Type B pancreatic cell (in vitro differentiated cells): ENCODE data around the gene MAP4K5. TPM values are rescaled to one million over a fixed set of nuclear protein-coding genes. Genes with fewer than 3 reads are reported as not detected.

Experiments used
- DNase-seq: peaks from one replicate; pipeline ENCODE4 v3.0.0; 2021; ENCODE audit warnings: mixed read lengths; ENCODE audit not compliant: unreplicated experiment; ENCODE audit errors: extremely low spot score
- H3K27ac Mint-ChIP-seq: 2 replicates; pipeline ENCODE4 v1.8.0; 2021; ENCODE audit warnings: mild to moderate bottlenecking, mixed read lengths
- H3K27me3 Mint-ChIP-seq: 2 replicates; pipeline ENCODE4 v1.8.0; 2021; ENCODE audit warnings: mixed read lengths
- H3K36me3 Mint-ChIP-seq: 2 replicates; pipeline ENCODE4 v1.8.0; 2021; ENCODE audit warnings: mixed read lengths
- H3K4me1 Mint-ChIP-seq: one replicate; pipeline ENCODE4 v1.8.0; 2021; ENCODE audit warnings: mixed read lengths; ENCODE audit not compliant: unreplicated experiment
- H3K4me3 Mint-ChIP-seq: 2 replicates; pipeline ENCODE4 v1.8.0; 2021; ENCODE audit warnings: mild to moderate bottlenecking, mixed read lengths
- H3K9me3 Mint-ChIP-seq: 2 replicates; pipeline ENCODE4 v1.8.0; 2021; ENCODE audit warnings: mixed read lengths
- CTCF ChIP-seq: fragments of 200-600 bp; sonication (generic); conservative IDR thresholded peaks from 2 replicates; pipeline ENCODE4 v1.5.0; 2021; ENCODE audit warnings: antibody characterized with exemption, mild to moderate bottlenecking
- total RNA-seq: library from RNA; stranded (reverse); gene quantifications from 2 replicates; pipeline ENCODE4 v1.2.1, GENCODE V29; 2021; ENCODE audit warnings: low replicate concordance

MAP4K5 gene
- total RNA-seq, 1 donor from 2014 or later = 58.4 TPM

- no peak for DNase-seq
- peaks cover 30% of the 10 kb centered on the region for H3K4me1 Mint-ChIP-seq
Observed at GRCh38 chr14:50398189-50398580, 134.2 kb downstream of the MAP4K5 start.

DNA sequence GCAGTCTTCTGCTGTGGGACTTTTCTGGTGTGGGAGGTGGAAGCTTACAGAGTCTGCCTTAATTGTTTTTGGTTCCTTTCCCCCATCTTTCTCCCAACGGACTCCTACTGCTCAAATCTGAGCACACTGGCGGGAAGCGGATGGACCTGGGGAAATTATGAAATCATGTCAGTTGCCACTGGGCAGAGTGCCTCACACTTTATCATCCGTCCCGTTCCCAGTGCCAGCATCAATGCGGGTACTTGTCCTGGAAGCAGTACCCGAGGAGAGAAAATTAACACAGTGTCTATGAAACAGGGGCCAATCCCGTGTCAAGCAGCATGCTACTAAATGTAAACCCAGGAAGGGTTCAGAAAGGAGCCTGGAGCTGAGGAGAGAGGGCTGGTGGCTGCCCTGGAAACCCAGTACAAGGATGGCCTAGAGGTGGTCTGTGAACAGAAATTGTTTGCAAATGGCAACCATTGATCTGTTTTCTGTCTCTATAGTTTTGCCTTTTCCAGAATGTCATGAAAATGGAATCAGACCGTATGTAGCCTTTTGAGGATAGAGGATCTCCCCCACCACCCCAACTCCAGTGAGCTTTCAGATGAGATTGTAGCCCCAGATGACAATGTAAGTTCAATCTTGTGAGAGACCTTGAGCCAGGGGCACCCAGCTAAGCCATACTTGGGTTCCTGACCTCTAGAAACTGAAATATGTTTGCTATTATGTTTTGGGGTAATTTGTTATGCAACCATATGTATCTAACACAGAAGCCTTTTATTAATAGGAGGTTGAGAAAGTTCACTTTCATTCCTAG, 134.8 kb downstream of the MAP4K5 start:
- H3K9me3 Mint-ChIP-seq = no peaks in the 10 kb centered on the region
- H3K4me1 Mint-ChIP-seq = peaks cover 30% of the 10 kb centered on the region
- no peak for DNase-seq
- no peak for TF ChIP-seq CTCF
- peak overlapping the region; percentile 87 for H3K4me3 Mint-ChIP-seq
- peaks cover 4% of the 10 kb centered on the region for H3K36me3 Mint-ChIP-seq
- H3K27ac Mint-ChIP-seq = peak overlapping the region; percentile 69
- peaks cover 10% of the 10 kb centered on the region for H3K27me3 Mint-ChIP-seq

More at GRCh38 chr14:50398189-50398580, 134.2 kb downstream of the MAP4K5 start:
- Mint-ChIP-seq H3K9me3 (no peaks in the 10 kb centered on the region), H3K36me3 (peaks cover 4% of the 10 kb centered on the region), H3K4me3 (no peak overlapping the region), H3K27me3 (peaks cover 10% of the 10 kb centered on the region), H3K27ac (no peak overlapping the region)
- TF ChIP-seq CTCF = no peak

DNA sequence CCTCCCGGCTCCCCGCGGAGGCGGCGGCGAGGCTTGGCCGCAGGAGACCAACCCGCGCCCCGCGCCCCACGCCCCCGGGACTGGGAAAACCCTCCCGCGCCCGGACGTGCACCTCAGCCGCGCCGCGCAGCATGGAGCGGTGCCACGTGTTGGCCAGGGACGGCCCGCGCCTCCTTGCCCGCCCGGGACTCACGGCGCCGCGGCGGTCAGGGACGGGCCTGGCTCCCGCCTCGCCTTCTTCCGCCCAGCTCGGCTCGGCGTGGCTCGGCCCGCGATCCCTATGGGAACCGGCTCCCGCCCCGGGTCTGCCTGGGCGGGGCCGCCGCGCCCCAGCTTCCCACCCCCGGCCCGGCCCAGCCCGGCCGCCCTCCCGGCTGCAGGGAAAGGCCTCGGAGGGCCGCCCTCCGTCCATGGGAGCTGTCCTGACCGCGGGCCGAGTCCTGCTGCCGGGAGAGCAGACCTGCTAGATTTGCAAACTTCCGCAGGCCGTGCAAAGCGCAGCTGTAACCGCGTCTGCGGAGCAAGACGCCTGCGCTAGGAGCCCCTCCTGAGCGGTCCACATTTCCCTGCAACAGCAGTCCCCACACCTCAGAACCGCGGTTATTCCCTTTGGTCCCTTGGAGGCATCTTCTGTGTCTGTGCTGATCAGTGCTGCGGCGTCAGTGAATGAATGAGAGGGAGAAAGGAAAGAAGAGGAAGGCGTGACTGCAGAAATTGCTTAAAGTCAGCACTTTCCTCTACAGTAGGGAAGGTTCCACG, 135.6 kb downstream of the MAP4K5 start, which contains the start of gene CDKL1:
Gene CDKL1 (minus strand): TSS at position 251 of the 759 bp plus-strand sequence. CDS start 1,013 bp downstream, outside the sequence.
- Mint-ChIP-seq H3K4me1 (peaks cover 30% of the 10 kb centered on the region), H3K4me3 (peak within 1 kb of the TSS; percentile 95), H3K27ac (peak within 1 kb of the TSS; percentile 70), H3K36me3 (peaks cover 4% of the 10 kb centered on the region), H3K9me3 (no peaks in the 10 kb centered on the region), H3K27me3 (peaks cover 10% of the 10 kb centered on the region)
- TF ChIP-seq CTCF = no peak
- peak; percentile 79 for DNase-seq

DNA sequence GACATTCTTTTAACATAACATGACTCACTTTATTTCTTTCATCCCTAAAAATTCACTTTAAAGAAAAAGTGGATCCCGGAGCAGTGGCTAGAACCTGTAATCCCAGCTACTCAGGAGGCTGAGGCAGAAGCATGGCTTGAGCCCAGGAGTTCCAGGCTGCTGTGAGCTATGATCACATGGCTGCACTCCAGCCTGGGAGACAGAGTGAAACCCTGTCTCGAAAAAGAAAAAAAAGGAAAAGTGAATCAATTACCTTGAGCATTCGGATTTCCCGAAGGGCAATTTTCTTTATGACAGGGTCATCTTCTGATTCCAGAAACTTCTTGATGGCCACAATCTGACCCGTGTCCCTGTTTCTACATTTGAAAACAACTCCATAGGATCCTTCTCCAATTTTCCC, 136.9 kb downstream of the MAP4K5 start:
- no peak for TF ChIP-seq CTCF

GRCh38 chr14:50394713-50395112, 137.7 kb downstream of the MAP4K5 start:
- H3K4me1 Mint-ChIP-seq = peaks cover 20% of the 10 kb centered on the region
- no peak for DNase-seq
- no peak overlapping the region for H3K27ac Mint-ChIP-seq
- H3K4me3 Mint-ChIP-seq = peak overlapping the region; percentile 21
- peaks cover 4% of the 10 kb centered on the region for H3K36me3 Mint-ChIP-seq
- no peaks in the 10 kb centered on the region for H3K9me3 Mint-ChIP-seq
- H3K27me3 Mint-ChIP-seq = peaks cover 10% of the 10 kb centered on the region
- no peak for TF ChIP-seq CTCF

More for the DNA sequence above, 136.9 kb downstream of the MAP4K5 start:
- Mint-ChIP-seq H3K27ac (no peak overlapping the region), H3K4me3 (peak overlapping the region; percentile 95), H3K9me3 (no peaks in the 10 kb centered on the region), H3K4me1 (peaks cover 24% of the 10 kb centered on the region), H3K27me3 (peaks cover 10% of the 10 kb centered on the region), H3K36me3 (peaks cover 4% of the 10 kb centered on the region)
- DNase-seq = no peak
